ENCODE results near the gene TMEFF2.

GRCh38 chr2:192148620-192149321, 46.0 kb downstream of the TMEFF2 start:
- TF ChIP-seq CTCF (IDR thresholded peaks at IDR 0.05) (peak in 1 of 4 experiments; percentile 8), POLR2A (IDR thresholded peaks at IDR 0.05) (no peak)
